Measurements from ENCODE around the gene TRIM28. TPM values are rescaled to one million over a fixed set of nuclear protein-coding genes. Genes with fewer than 3 reads are reported as not detected.

Gene TRIM28
- total RNA-seq, 1 donor from 2014 or later = 1,000 TPM

- H3K4me3 Mint-ChIP-seq = peak overlapping the region; percentile 94
- H3K9me3 Mint-ChIP-seq = no peaks in the 10 kb centered on the region
- H3K36me3 Mint-ChIP-seq (ENCODE audit: low read depth) = peaks cover 29% of the 10 kb centered on the region
- peak overlapping the region; percentile 94 for H3K27ac Mint-ChIP-seq (ENCODE audit: unreplicated experiment)
- peaks cover 31% of the 10 kb centered on the region for H3K27me3 Mint-ChIP-seq (ENCODE audit: low read depth)
- no peak for DNase-seq (ENCODE audit: low read depth, low spot score)
- no peak for TF ChIP-seq CTCF (conservative IDR thresholded peaks at IDR 0.05)
- peaks cover 64% of the 10 kb centered on the region for H3K4me1 Mint-ChIP-seq
Observed at GRCh38 chr19:58557221-58558065, 13.6 kb downstream of the TRIM28 start.

- Mint-ChIP-seq H3K27me3 (ENCODE audit: low read depth) (peaks cover 27% of the 10 kb centered on the region), H3K4me3 (peak within 1 kb of the TSS; percentile 96), H3K36me3 (ENCODE audit: low read depth) (peaks cover 25% of the 10 kb centered on the region), H3K4me1 (peaks cover 59% of the 10 kb centered on the region), H3K9me3 (no peaks in the 10 kb centered on the region), H3K27ac (ENCODE audit: unreplicated experiment) (peak within 1 kb of the TSS; percentile 99)
- peak; percentile 57 for DNase-seq (ENCODE audit: low read depth, low spot score)
- no peak for TF ChIP-seq CTCF (conservative IDR thresholded peaks at IDR 0.05)
Observed at GRCh38 chr19:58558066-58558622, 14.3 kb downstream of the TRIM28 start, which contains the start of gene UBE2M. Gene UBE2M (minus strand): TSS chr19:58558611. CDS start chr19:58558381, 230 bp downstream.

- Mint-ChIP-seq H3K4me3 (peak overlapping the region; percentile 96), H3K36me3 (ENCODE audit: low read depth) (peaks cover 25% of the 10 kb centered on the region), H3K9me3 (no peaks in the 10 kb centered on the region), H3K4me1 (peaks cover 58% of the 10 kb centered on the region), H3K27me3 (ENCODE audit: low read depth) (peaks cover 24% of the 10 kb centered on the region), H3K27ac (ENCODE audit: unreplicated experiment) (peak overlapping the region; percentile 99)
- TF ChIP-seq CTCF (conservative IDR thresholded peaks at IDR 0.05) = no peak
- DNase-seq (ENCODE audit: low read depth, low spot score) = peak; percentile 100
Observed at GRCh38 chr19:58558623-58559274, 14.9 kb downstream of the TRIM28 start.

GRCh38 chr19:58559275-58560006 is 15.6 kb downstream of the TRIM28 start:
- no peaks in the 10 kb centered on the region for H3K9me3 Mint-ChIP-seq

More at GRCh38 chr19:58559275-58560006, 15.6 kb downstream of the TRIM28 start:
- Mint-ChIP-seq H3K4me3 (peak overlapping the region; percentile 96), H3K27me3 (ENCODE audit: low read depth) (peaks cover 18% of the 10 kb centered on the region), H3K4me1 (peaks cover 53% of the 10 kb centered on the region), H3K27ac (ENCODE audit: unreplicated experiment) (peak overlapping the region; percentile 99), H3K36me3 (ENCODE audit: low read depth) (peaks cover 23% of the 10 kb centered on the region)
- DNase-seq (ENCODE audit: low read depth, low spot score) = peak; percentile 82
- TF ChIP-seq CTCF (conservative IDR thresholded peaks at IDR 0.05) = no peak

Measured in neural crest cell (in vitro differentiated cells).